Cardiac fibroblast (primary cell): ENCODE data around the gene ATXN7L1.
"Not testable (repeated sequence)": the region's sequence is repeated elsewhere in the genome, so short reads cannot be mapped to it uniquely, and the experiment has no call there.

ENCODE experiments used
- DNase-seq, 2 donors: peaks; one replicate each; pipeline versions ENCODE4 v3.0.0 to v3.0.0-alpha.2; 2010; ENCODE audit warnings: low read depth in 2 of 2
- H3K4me3 ChIP-seq, 2 donors: replicated peaks in 1 of 2; 1 replicate in 1 of 2; 2 replicates in 1 of 2; pipeline ENCODE4 v1.5.1; 2011; ENCODE audit warnings: low read depth in 2 of 2, low read length in 2 of 2, mild to moderate bottlenecking in 2 of 2, moderate library complexity in 1 of 2
- CTCF ChIP-seq: IDR thresholded peaks from one replicate; pipeline ENCODE4 v1.5.1; 2011; ENCODE audit warnings: low read depth, mild to moderate bottlenecking, low read length, inconsistent platforms

ATXN7L1 gene

GRCh38 chr7:105612806-105613205 lies 263.6 kb downstream of the ATXN7L1 start:
- no peak for DNase-seq
- H3K4me3 ChIP-seq, result no peak overlapping the region
- no peak for TF ChIP-seq CTCF

GRCh38 chr7:105611856-105612775 lies 264.3 kb downstream of the ATXN7L1 start:
- TF ChIP-seq CTCF, result no peak
- no peak overlapping the region for H3K4me3 ChIP-seq
- DNase-seq, result peak; percentile 40 to 41

- no peak overlapping the region for H3K4me3 ChIP-seq
- DNase-seq, result no peak
- no peak for TF ChIP-seq CTCF
These were observed 266.1 kb downstream of the ATXN7L1 start for GRCh38 chr7:105610165-105610930.

- DNase-seq, result peak in 1 of 2 donors; percentile 68
- no peak overlapping the region for H3K4me3 ChIP-seq
- TF ChIP-seq CTCF, result no peak
These were observed 273.8 kb downstream of the ATXN7L1 start for GRCh38 chr7:105602325-105603305.

GRCh38 chr7:105600720-105601550 lies 275.5 kb downstream of the ATXN7L1 start:
- no peak overlapping the region for H3K4me3 ChIP-seq
- no peak for DNase-seq
- no peak for TF ChIP-seq CTCF

- TF ChIP-seq CTCF, result no peak
- no peak for DNase-seq
- no peak overlapping the region for H3K4me3 ChIP-seq
These were observed 276.8 kb downstream of the ATXN7L1 start for GRCh38 chr7:105599551-105599950.

GRCh38 chr7:105599080-105599479 lies 277.3 kb downstream of the ATXN7L1 start:
- not testable (repeated sequence) for DNase-seq, H3K4me3 ChIP-seq
